SK-N-SH (cell line): ENCODE measurements around the gene ZSWIM8.

Experiments
- EZH2phosphoT487 ChIP-seq: fragments of 200-600 bp; sonication (generic); IDR thresholded peaks from 2 replicates; pipeline ENCODE4 v1.6.1; 2017; ENCODE audit warnings: low read depth, mixed run types, mild to moderate bottlenecking, antibody characterized with exemption, moderate library complexity, borderline replicate concordance
- MXI1 ChIP-seq: IDR thresholded peaks from 2 replicates; pipeline ENCODE4 v1.6.1; 2012; ENCODE audit warnings: mild to moderate bottlenecking, low read depth, low read length, improper control_type of control experiment
- NRF1 ChIP-seq: IDR thresholded peaks from 2 replicates; pipeline ENCODE4 v1.6.1; 2012; ENCODE audit warnings: low read depth, mild to moderate bottlenecking, low read length
- POLR2AphosphoS5 ChIP-seq: IDR thresholded peaks from 2 replicates; pipeline ENCODE4 v1.6.1; 2012; ENCODE audit warnings: low read depth, low read length
- RAD21 ChIP-seq: IDR thresholded peaks from 2 replicates; pipeline ENCODE4 v1.6.1; 2012; ENCODE audit warnings: mild to moderate bottlenecking, low read length
- RFX5 ChIP-seq: IDR thresholded peaks from 2 replicates; pipeline ENCODE4 v1.6.1; 2012; ENCODE audit warnings: mild to moderate bottlenecking, improper control_type of control experiment, low read length
- RXRA ChIP-seq: IDR thresholded peaks from 2 replicates; pipeline ENCODE4 v1.4.0; 2012; ENCODE audit warnings: low read depth, mild to moderate bottlenecking, borderline replicate concordance
- USF2 ChIP-seq: fragments of 150-350 bp; IDR thresholded peaks from 2 replicates; pipeline ENCODE4 v1.6.1; 2017; ENCODE audit warnings: antibody characterized with exemption, low read length, low read depth, borderline replicate concordance
- TF ChIP-seq, protein P1 (sequence below): fragments of 200-600 bp; sonication (generic); IDR thresholded peaks from 2 replicates; pipeline ENCODE4 v1.6.1; 2017; ENCODE audit warnings: antibody characterized with exemption, mild to moderate bottlenecking, moderate library complexity

DNA sequence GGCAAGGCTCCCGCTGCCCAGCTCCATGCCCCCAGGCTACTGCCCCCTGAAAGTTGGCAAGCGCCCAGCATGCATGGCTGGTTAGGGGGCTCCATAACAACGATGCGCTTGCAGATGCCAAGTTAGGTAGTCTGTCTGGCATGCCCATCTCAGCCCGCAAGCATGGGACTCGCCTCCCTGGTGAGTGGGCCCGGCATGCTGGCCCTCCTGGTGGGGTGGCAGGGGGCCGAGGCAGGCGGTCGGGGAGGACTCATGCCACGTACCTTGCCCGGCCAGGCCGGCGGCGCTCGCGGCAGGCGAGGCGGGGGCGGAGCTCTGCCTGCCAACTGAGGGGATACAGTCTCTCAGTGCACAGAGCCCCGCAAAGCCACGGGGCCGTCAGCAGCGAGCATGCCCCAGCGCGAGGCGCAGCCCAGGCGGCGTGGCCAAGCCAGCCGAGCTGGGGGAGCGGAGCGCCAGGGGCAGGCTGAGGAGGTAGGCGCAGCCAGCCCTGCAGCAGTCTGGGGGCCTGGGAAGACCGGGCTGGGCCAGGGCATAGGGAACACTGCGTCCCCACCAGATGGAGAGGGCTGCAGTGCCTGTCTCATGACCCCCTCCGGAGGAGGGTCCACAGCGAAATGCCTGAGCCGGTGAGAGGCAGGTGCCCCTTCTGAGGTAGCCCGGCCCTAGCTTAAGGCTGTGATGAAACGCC is 54.0 kb downstream of the ZSWIM8 start:
- TF ChIP-seq, protein P1, sequence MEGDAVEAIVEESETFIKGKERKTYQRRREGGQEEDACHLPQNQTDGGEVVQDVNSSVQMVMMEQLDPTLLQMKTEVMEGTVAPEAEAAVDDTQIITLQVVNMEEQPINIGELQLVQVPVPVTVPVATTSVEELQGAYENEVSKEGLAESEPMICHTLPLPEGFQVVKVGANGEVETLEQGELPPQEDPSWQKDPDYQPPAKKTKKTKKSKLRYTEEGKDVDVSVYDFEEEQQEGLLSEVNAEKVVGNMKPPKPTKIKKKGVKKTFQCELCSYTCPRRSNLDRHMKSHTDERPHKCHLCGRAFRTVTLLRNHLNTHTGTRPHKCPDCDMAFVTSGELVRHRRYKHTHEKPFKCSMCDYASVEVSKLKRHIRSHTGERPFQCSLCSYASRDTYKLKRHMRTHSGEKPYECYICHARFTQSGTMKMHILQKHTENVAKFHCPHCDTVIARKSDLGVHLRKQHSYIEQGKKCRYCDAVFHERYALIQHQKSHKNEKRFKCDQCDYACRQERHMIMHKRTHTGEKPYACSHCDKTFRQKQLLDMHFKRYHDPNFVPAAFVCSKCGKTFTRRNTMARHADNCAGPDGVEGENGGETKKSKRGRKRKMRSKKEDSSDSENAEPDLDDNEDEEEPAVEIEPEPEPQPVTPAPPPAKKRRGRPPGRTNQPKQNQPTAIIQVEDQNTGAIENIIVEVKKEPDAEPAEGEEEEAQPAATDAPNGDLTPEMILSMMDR = no peak
- TF ChIP-seq MXI1 (no peak), RAD21 (no peak), RFX5 (no peak), POLR2AphosphoS5 (no peak), NRF1 (no peak), USF2 (no peak), RXRA (no peak), EZH2phosphoT487 (no peak)
